OCI-LY1 (cell line): ENCODE data around the gene XRN2.

Source experiments
- H2AFZ ChIP-seq: fragments of 200-600 bp; sonication (generic), shearing (Covaris generic); 2 replicates; pipeline ENCODE4 v1.6.0; 2014; ENCODE audit warnings: antibody characterized with exemption, mild to moderate bottlenecking, low read length
- H3F3A ChIP-seq: fragments of 200-600 bp; sonication (generic), shearing (Covaris generic); 2 replicates; pipeline ENCODE4 v1.6.0; 2014; ENCODE audit warnings: mild to moderate bottlenecking, antibody characterized with exemption, low read length, moderate library complexity; ENCODE audit not compliant: insufficient read depth
- H3K27ac ChIP-seq: fragments of 200-600 bp; sonication (generic); 2 replicates; pipeline ENCODE4 v1.5.1; 2014; ENCODE audit warnings: low read length, mixed run types, mild to moderate bottlenecking, low read depth; ENCODE audit not compliant: poor library complexity, severe bottlenecking
- H3K27me3 ChIP-seq: fragments of 200-600 bp; sonication (generic); 2 replicates; pipeline ENCODE4 v1.6.0; 2014; ENCODE audit warnings: antibody characterized with exemption, mild to moderate bottlenecking, low read length, moderate library complexity; ENCODE audit not compliant: insufficient read depth
- H3K36me3 ChIP-seq: fragments of 200-600 bp; sonication (generic); 2 replicates; pipeline ENCODE4 v1.6.1; 2014; ENCODE audit warnings: mild to moderate bottlenecking, antibody characterized with exemption, low read length, moderate library complexity, mixed read lengths; ENCODE audit not compliant: insufficient read depth
- H3K4me1 ChIP-seq: fragments of 200-600 bp; sonication (generic); 2 replicates; pipeline ENCODE4 v1.5.1; 2014; ENCODE audit warnings: mild to moderate bottlenecking, low read length, moderate library complexity; ENCODE audit not compliant: insufficient read depth, severe bottlenecking
- H3K4me2 ChIP-seq: fragments of 200-600 bp; sonication (generic), shearing (Covaris generic); 2 replicates; pipeline ENCODE4 v1.6.1; 2014; ENCODE audit warnings: low read length
- H3K4me3 ChIP-seq: fragments of 200-600 bp; sonication (generic); 2 replicates; pipeline ENCODE4 v1.5.1; 2014; ENCODE audit warnings: low read length, low read depth, mild to moderate bottlenecking, mixed read lengths; ENCODE audit not compliant: poor library complexity, severe bottlenecking
- H3K79me2 ChIP-seq: fragments of 200-600 bp; shearing (Covaris generic); 2 replicates; pipeline ENCODE4 v1.6.1; 2016; ENCODE audit warnings: mixed run types, low read length, mixed read lengths; ENCODE audit not compliant: insufficient read depth
- H3K9ac ChIP-seq: fragments of 200-600 bp; sonication (generic), shearing (Covaris generic); 2 replicates; pipeline ENCODE4 v1.6.1; 2014; ENCODE audit warnings: mild to moderate bottlenecking, low read length, mixed read lengths
- H3K9me2 ChIP-seq: fragments of 200-600 bp; sonication (generic), shearing (Covaris generic); 2 replicates; pipeline ENCODE4 v1.6.1; 2014; ENCODE audit warnings: low read depth, mild to moderate bottlenecking, low read length, mixed read lengths
- H3K9me3 ChIP-seq: fragments of 200-600 bp; shearing (Covaris generic); 2 replicates; pipeline ENCODE4 v1.6.1; 2014; ENCODE audit warnings: low read length, mixed read lengths
- H4K20me1 ChIP-seq: fragments of 200-600 bp; sonication (generic), shearing (Covaris generic); 2 replicates; pipeline ENCODE4 v1.6.0; 2016; ENCODE audit warnings: mild to moderate bottlenecking, low read length; ENCODE audit not compliant: insufficient read depth
- EZH2 ChIP-seq: fragments of 200-600 bp; sonication (generic), shearing (Covaris generic); IDR thresholded peaks from 2 replicates; pipeline ENCODE4 v1.8.0; 2017; ENCODE audit warnings: borderline replicate concordance, mixed run types, mild to moderate bottlenecking, antibody characterized with exemption, low read length, moderate library complexity, mixed read lengths
- TF ChIP-seq, protein P1 (sequence below): fragments of 200-600 bp; sonication (generic), shearing (Covaris generic); IDR thresholded peaks from 2 replicates; pipeline ENCODE4 v1.5.1; 2017; ENCODE audit warnings: mild to moderate bottlenecking, antibody characterized with exemption, low read length, moderate library complexity, mixed read lengths

The XRN2 gene

DNA sequence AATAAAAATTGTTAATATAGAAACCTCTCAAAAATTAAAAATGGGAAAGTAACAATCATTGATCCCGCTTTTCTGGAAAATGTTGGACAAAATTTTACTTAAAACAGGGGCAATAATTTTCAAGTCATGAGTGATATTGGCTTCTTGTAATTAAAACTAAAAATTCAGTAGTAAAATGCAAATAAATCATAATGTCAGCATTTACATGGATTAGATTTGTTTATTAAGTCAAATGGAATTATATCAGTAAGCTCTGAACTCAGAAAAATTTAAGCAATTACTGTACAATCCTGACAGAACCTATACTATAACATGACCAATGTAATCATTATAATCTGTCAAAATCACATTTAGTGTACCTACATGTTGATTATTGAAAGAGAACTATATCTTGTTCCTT, 134.1 kb downstream of the XRN2 start:
- Histone ChIP-seq H2AFZ (no peak overlapping the region), H3F3A (no peaks in the 10 kb centered on the region), H3K27me3 (no peaks in the 10 kb centered on the region; the same call in 1 of the 2 replicates), H3K27ac (no peak overlapping the region), H3K79me2 (no peaks in the 10 kb centered on the region), H3K9me2 (no peaks in the 10 kb centered on the region), H3K36me3 (no peaks in the 10 kb centered on the region), H3K9me3 (no peaks in the 10 kb centered on the region), H4K20me1 (no peaks in the 10 kb centered on the region), H3K4me1 (no peaks in the 10 kb centered on the region), H3K9ac (no peak overlapping the region), H3K4me2 (no peak overlapping the region), H3K4me3 (no peak overlapping the region)
- TF ChIP-seq EZH2: no peak
- TF ChIP-seq, protein P1, sequence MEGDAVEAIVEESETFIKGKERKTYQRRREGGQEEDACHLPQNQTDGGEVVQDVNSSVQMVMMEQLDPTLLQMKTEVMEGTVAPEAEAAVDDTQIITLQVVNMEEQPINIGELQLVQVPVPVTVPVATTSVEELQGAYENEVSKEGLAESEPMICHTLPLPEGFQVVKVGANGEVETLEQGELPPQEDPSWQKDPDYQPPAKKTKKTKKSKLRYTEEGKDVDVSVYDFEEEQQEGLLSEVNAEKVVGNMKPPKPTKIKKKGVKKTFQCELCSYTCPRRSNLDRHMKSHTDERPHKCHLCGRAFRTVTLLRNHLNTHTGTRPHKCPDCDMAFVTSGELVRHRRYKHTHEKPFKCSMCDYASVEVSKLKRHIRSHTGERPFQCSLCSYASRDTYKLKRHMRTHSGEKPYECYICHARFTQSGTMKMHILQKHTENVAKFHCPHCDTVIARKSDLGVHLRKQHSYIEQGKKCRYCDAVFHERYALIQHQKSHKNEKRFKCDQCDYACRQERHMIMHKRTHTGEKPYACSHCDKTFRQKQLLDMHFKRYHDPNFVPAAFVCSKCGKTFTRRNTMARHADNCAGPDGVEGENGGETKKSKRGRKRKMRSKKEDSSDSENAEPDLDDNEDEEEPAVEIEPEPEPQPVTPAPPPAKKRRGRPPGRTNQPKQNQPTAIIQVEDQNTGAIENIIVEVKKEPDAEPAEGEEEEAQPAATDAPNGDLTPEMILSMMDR: no peak

DNA sequence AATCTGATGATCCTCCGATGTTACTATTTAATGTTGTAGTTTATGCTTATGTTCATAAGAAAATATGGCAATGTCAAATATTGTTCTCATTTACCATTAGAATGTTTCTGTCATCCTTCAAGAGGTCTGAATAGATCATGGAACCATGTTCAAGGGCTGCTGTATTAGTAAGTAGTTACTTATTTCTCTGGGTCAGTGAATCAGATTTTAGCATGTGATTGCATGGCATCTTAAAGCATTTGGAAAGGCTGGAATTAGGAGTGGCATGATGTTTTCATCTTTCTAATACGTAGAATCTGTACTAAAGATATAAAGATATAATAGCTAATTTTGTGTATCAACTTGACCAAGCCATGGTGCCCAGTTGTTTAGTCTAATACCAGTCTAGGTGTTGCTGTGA, 134.7 kb downstream of the XRN2 start:
- no peaks in the 10 kb centered on the region; the same call in 1 of the 2 replicates for H3K27me3 ChIP-seq
- no peaks in the 10 kb centered on the region for H3K9me3 ChIP-seq
- H3K4me2 ChIP-seq: no peak overlapping the region
- no peak overlapping the region for H2AFZ ChIP-seq
- H3K4me1 ChIP-seq: no peaks in the 10 kb centered on the region
- no peaks in the 10 kb centered on the region for H3K36me3 ChIP-seq
- no peaks in the 10 kb centered on the region for H4K20me1 ChIP-seq
- H3K27ac ChIP-seq: no peak overlapping the region
- TF ChIP-seq, protein P1: no peak
- TF ChIP-seq EZH2: no peak
- H3K9me2 ChIP-seq: no peaks in the 10 kb centered on the region
- no peaks in the 10 kb centered on the region for H3K79me2 ChIP-seq
- no peak overlapping the region for H3K4me3 ChIP-seq
- H3F3A ChIP-seq: no peaks in the 10 kb centered on the region
- H3K9ac ChIP-seq: no peak overlapping the region
